GM19328 (cell line): ENCODE data around the gene SRGAP2C.
"Not testable (repeated sequence)": the region's sequence is repeated elsewhere in the genome, so short reads cannot be mapped to it uniquely, and the experiment has no call there.

Experiments
- ATAC-seq: cut with Tn5 transposase; IDR thresholded peaks from one replicate; pipeline ENCODE4 v1.9.1; 2021; ENCODE audit warnings: mild to moderate bottlenecking, moderate library complexity; ENCODE audit not compliant: unreplicated experiment

Gene SRGAP2C

DNA sequence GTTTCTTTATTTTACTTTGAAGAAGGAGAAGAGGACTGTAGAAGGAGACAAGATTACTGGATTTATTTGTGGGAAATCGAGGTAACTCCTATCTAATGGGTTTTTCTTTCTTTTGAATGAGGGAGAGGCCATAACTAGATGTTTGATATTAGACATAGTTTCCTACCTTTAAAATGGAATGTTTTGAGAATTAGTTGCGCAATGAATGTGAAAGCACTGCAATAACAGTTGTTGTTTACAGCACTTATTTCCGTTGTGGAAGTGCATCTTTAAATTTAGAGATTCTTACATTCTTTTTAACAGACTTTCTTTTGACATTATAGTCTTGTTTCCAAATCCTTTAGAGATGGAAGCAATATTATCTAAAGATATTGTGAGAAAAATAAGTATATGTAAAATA lies 229.0 kb downstream of the SRGAP2C start:
- ATAC-seq, result no peak

DNA sequence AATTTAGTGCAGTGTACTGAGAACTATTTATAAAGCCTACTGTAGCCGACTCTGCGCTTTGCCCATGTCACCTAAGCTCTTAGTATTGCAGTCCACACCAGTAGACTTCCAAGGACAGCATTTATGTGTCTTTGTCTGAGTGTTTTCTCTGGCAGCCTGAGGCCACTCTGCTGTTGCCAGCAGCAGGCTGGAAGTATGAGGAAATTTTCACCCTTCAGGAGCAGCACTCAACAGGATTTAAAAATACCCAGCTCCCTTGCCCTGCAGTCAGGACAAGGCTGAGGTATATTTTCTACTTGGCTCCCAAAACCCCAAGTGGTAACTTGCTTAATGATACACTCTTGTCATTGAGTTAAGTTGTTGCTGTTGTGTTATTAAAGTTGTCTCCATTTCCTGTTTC lies 230.1 kb downstream of the SRGAP2C start:
- ATAC-seq, result no peak

DNA sequence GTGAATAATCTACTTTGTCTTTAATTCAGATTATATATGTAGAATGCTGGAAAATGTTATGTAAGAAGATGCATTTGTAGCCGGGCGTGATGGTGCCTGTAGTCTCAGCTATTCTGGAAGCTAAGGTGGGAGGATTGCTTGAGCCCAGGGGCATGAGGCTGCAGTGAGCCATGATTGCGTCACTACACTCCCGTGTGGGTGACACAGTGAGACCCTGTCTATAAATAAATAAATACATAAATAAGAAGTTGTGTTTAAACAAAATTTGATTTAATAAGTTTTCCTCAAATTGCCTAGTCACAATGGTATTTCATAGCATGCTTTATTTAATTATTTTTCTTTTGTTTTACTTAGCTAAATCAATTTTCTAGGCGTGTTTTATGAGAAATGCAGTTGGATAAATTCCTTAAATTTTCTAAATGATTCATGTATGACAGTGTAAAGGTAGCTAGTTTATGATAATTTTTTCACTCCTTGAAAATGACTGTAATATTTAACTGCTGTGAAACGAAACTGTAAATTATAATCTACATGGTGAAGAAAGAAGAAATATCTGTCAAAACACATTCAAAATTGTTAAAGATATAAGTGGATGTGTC lies 232.6 kb downstream of the SRGAP2C start:
- no peak for ATAC-seq

DNA sequence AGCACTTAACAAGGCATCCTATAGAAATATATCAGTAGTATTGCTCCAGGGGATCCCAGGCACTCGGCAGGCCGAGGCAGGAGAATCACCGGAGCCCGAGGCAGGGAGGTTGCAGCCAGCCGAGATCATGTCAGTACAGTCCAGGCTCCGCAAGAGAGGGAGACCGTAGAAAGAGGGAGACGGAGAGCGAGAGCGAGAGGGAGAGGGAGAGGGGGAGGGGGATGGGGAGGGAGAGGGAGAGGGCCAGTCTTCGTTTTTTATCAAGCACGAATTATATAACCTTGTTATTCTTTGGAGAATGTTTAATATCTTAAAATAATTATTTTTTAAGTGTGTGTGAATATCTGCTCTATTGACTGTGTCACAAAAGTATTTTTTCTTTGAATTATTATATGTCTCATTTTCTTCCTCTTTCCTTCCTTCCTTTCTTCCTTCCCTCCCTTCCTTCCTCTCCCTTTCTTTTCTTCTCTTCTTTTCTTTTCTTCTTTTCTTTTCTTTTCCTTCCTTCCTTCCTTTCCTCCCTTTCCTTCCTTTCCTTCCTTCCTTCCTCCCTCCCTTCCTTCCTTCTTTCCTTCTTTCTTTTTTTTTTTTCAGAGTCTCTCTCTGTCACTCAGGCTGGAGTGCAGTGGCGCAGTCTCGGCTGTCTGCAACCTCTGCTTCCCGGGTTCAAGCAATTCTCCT lies 233.7 kb downstream of the SRGAP2C start:
- ATAC-seq, result no peak

DNA sequence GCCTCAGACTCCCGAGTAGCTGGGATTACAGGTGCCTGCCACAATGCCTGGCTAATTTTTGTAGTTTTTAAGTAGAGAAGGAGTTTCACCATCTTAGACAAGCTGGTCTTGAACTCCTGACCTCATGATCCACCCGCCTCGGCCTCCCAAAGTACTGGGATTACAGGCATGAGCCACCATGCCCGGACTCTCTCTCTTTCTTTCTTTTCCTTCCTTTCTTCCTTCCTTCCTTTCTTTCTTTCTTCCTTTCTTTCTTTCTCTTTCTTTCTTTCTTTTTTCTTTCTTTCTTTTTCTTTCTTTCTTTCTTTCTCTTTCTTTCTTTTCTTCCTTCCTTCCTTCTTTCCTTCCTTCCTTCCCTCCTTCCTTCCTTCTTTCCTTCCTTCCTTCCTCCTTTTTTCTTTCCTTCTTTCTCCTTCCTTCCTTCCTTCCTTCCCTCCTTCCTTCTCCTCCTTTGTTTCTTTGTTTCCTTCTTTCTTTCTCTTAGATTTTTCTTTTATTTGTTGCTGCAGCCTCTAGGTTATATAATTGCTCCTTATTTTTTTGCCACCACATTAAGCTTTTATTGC lies 234.4 kb downstream of the SRGAP2C start:
- not testable (repeated sequence) for ATAC-seq

DNA sequence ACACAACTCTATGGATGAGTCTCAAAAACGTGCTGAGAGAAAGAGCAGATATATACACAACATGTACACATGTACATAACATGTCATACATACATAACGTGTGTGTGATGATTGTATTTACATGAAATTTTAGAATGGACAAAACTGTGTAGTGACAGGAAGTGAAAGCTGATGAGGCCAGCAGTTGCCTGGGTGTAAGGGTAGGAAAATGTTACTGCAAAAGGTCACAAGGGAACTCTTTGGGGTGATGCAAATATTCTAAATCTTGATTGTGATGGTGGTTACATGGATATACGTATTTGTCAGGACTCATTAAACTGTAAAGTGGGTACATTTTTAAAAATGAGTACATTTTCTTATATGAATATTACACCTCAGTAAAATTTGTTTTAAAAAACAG lies 236.7 kb downstream of the SRGAP2C start:
- ATAC-seq, result not testable (repeated sequence)

DNA sequence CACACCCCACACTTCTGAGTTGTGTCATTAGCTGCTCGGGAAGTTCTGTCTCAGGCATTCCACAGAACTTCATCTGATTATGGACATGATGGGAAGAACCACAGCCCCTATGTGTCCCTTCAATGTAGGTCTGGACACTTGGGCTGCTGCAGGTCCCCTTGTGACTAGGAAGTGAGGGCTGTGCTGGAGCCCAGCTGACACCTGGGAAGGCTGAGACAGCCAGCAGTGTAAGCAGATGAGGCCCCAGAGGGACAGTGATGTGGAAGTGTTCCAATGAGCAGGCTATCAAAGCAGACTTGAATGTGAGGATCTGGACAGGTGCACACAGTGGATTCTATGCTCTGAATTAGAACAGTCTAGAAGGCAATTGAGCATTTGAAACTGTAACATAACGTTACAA lies 239.2 kb downstream of the SRGAP2C start:
- ATAC-seq, result not testable (repeated sequence)

GRCh38 chr1:121433517-121433916 lies 248.7 kb downstream of the SRGAP2C start:
- ATAC-seq, result not testable (repeated sequence)

- not testable (repeated sequence) for ATAC-seq
Observed at GRCh38 chr1:121438862-121439261, 254.1 kb downstream of the SRGAP2C start.

- no peak for ATAC-seq
Observed at GRCh38 chr1:121440993-121441392, 256.2 kb downstream of the SRGAP2C start.
